KBM-7 (cell line): ENCODE data around the gene TBC1D17.
"Not testable (repeated sequence)": the region's sequence is repeated elsewhere in the genome, so short reads cannot be mapped to it uniquely, and the experiment has no call there.

Experiments
- DNase-seq: peaks from one replicate; pipeline ENCODE4 v3.0.0-alpha.2; 2015
- in situ Hi-C: fragments of 300-500 bp; cut with MboI; formaldehyde crosslinking; loops from 2 replicates; pipeline ENCODE4 v1.14.3; 2020; ENCODE audit warnings: low sequenced_read_pairs, low pct_unique_long_range_greater_than_20kb, mixed read lengths

Gene TBC1D17

GRCh38 chr19:49908480-49909420 lies 31.2 kb downstream of the TBC1D17 start:
- DNase-seq: no peak
- in situ Hi-C loops: no loop called here

- in situ Hi-C loops: no loop called here
- no peak for DNase-seq
Observed at GRCh38 chr19:49910179-49910578, 32.7 kb downstream of the TBC1D17 start.

DNA sequence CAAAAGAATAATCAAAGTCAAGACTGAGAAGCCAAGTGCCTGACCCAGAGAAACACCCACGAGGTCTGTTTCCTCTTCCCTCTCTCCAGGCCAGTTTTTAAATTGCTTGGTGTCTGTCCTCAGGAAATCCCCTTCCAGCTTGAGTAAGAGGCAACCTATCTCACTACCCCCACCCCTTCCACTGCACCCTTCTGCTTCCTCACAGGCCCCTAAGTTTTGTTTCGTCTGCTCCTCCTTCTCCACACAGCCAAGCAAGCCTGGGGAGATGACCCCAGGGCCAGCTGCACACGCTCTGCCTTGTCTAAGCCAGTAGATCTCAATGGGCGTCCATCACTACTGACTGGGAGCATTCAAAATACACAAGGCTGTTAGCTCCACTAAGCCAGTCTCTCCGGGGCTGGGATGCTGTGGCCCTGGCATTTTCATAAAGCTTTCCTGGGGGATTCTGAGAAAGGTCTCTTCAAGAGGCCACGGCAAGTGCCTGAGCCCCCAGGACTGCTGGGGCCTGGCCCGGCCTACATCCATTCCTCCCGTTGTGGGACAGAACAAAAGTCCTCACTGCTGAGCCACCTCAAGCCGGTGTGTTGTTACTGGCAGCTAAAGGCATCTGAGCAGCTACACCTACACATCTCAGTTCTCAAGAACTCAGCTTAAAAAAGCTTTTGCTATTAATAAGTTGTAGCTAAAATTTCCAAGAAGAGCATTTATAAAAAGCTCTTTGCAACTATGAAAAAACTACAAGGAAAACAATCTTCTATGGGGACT lies 34.1 kb downstream of the TBC1D17 start:
- in situ Hi-C loops: no loop called here
- peak; percentile 55 for DNase-seq

GRCh38 chr19:49912965-49913685 lies 35.6 kb downstream of the TBC1D17 start:
- in situ Hi-C loops: no loop called here
- DNase-seq: no peak

GRCh38 chr19:49913720-49914119 lies 36.2 kb downstream of the TBC1D17 start:
- in situ Hi-C loops: no loop called here
- no peak for DNase-seq

DNA sequence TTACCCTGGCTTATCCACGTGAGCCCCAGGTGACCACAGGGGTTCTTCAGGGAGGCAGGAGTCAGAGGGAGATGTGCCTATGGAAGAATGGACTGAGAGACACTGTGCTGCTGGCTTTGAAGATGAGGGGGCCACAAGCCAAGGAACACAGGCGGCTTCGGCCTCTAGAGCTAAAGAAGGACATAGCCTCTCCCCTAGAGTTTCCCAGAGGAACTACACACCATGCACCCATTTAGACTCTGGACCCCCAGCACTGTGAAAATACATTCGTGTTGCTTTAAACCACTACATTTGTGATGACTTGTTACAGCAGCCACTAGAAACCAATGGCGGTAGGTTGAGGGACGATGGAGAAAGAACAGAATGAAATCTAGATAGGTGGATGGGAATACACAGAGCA lies 37.8 kb downstream of the TBC1D17 start:
- in situ Hi-C loops: no loop called here
- no peak for DNase-seq

GRCh38 chr19:49916839-49917733 lies 39.6 kb downstream of the TBC1D17 start:
- peak; percentile 40 for DNase-seq
- in situ Hi-C loops: no loop called here

- in situ Hi-C loops: no loop called here
- DNase-seq: no peak
Observed at GRCh38 chr19:49918089-49918488, 40.6 kb downstream of the TBC1D17 start.

DNA sequence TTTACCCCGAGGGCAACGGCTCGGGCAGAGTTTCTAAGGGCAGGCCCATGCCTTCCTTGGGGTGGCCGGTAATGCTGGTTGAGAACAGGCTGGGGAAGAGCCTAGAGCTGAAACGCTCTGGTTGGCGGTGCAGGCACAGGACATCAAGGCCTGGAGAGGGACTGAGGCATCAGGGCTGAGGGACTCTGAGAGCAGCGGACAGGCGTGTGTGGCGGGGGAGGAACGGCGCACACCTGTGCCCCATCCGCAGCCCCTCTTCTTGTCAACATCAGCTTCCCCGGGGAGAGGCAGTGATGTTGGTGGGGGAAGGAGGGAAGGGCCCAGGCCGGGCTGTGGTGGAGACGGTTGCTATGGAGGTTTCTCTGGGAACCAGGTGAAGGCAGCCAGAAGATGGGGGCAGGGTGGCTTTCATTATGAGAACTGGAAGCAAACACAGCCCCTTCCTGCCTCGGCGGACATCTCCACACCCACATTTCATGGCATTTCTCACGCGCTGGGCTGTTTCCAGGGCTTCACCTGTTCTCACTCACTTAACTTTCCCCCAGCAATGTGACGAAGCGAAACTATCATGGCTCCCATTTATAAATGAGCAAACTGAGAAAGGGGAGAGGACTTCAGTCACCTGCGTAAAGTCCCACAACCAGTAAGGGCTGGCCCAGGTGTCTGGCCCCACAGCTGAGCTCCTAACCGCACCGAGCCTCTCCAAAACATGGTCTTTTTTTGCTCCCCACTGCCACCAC lies 43.3 kb downstream of the TBC1D17 start:
- in situ Hi-C loops: no loop called here
- DNase-seq: no peak

DNA sequence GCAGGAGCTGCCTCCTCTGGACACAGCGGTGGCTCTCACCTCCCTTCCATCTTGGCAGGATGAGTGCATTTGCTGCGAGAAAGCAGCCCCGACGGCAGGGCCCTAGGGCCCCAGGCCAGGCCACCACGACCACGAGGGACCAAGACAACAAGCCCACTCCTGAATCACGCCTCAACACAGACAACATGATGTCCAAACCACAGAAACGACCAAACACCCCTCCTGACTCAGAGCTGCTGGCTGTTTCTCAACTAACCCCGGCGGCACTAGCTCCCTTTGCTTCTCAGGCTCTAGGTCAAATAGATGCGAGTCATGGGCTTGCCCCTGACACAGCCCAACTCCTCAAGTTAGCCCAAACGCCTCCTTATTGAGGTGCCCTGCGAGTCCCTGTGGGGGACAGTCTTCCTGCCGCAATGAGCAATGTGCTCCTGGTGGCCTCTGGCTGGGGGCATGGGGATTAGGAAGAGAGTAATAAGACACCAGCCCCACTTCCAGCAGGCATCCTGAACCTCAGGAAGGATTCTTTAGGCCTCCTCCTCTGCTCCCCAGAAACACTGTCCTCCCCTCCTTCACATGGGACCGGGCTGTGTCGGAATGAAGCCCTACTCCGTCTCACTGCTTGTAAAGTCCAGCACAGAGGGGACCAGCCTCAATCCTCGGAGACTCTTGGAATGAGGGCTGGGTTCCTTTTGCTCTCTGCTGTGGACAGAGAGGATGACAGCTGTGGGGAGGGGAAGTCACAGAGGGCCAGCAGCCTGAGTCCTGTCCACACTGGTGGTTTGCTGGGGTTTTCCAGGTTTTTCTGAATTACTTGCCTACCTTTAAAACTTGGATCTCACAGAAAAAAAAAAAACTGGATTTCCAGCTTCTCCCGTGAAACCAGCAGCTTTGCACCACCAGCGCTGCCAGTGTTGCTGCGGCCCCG lies 44.6 kb downstream of the TBC1D17 start:
- in situ Hi-C loops: no loop called here
- DNase-seq: no peak

DNA sequence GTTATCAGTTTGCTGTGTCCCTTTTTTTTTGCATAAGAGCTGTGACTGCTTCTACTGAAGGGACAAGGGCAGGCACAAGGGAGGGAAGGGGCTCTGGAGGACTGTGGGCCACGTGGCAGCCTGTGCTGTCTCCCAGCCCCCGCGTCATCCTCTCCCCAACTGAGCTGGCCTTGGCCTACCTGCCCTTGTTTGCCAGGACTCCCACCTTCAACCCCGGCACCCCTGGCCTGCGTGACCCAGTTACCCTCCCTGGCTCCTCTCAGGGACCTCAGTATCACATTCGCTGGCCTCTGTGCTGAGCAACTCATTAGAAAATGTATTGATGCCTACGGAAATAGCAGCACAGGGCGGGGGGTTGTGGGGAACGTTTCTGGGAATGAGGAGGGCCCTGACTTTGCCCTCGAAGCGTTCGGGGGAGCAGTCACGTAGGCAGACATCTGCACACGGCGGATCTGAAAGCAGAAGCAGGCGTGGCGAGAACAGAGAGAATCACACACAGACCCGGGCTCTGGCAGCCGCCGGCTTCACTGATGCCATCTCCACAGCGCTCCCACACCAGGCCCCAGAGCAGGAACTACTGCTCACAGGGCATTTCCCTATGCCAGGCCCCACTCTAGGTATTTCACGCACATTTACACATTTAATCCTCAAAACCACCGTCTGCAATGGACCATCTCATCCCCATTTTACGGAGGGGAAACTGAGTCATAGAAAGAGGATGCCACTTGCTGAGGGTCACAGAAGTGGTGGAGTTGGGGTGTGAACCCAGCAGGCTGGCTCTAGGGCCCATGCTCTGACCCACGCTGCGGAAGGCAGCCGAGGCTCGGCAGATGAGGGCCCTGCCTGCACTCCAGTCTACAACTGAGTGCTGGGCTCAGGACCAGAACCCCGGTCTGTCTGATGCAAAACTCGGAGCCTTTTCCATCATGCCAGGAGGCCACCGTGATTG lies 45.8 kb downstream of the TBC1D17 start:
- in situ Hi-C loops: no loop called here

DNA sequence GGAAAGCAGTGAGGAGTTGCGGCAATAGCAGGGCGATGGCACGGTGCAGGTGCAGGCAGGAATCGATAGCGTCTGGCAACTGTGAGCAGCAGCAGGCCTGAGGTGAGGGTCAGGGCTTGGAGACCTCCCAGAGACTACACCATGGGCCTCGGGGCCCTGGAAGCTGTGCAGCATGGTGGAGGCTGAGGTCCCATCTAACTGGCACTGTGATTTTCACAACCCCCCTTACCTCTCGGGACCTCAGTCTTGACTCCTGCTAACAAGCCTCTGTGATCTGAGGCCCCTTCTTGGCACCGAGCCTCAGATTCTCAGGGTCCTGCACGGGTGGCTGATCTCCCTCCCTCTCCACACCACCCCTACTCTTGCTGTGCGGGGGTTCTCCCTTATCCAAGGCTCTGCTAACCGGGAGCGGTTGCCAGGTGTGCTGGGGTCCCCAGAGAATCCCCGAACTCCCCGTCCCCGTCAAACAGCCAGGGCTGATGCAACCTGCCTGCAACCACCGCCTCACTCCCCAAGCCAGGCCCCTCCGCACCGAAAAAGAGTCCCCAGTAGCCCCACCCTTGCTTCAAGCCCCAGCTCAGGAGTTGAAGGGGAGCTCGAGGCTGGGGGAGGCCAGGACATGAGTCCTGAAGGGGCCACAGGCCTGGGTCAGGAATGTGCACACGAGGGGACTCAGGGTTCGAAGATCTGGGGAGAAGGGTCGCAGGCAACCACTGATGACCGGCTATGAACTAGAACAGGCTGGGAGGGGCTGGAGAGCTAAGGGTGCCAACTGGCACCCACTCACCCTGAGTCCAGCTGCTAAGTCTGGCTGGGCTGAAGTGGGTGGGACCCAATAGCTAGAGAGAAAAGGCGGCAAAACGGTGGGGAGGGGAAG lies 46.7 kb downstream of the TBC1D17 start:
- in situ Hi-C loops: no loop called here
- no peak for DNase-seq

More for the DNA sequence above, 45.8 kb downstream of the TBC1D17 start:
- DNase-seq: no peak

GRCh38 chr19:49924881-49925210 lies 47.3 kb downstream of the TBC1D17 start:
- not testable (repeated sequence) for DNase-seq

DNA sequence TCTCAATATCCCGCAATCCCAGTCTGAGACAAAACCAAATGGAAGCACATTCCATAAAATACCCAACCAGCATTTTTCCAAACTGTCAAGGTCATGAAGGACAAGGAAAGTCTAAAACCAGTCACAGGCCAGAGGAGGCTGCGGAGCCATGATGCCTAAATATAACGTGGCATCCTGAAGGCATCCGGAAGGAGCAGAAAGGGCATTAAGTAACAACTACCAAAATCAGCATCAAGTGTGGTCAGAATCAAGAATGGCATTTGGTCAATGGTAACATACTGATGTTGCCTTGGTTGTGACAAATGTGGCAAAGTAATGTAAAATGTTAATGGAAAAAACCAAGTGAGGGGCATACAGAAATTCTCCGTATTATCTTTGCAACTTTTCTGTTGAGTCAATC lies 48.0 kb downstream of the TBC1D17 start:
- DNase-seq: no peak
- in situ Hi-C loops: no loop called here

More at GRCh38 chr19:49924881-49925210, 47.3 kb downstream of the TBC1D17 start:
- in situ Hi-C loops: not testable (repeated sequence)

DNA sequence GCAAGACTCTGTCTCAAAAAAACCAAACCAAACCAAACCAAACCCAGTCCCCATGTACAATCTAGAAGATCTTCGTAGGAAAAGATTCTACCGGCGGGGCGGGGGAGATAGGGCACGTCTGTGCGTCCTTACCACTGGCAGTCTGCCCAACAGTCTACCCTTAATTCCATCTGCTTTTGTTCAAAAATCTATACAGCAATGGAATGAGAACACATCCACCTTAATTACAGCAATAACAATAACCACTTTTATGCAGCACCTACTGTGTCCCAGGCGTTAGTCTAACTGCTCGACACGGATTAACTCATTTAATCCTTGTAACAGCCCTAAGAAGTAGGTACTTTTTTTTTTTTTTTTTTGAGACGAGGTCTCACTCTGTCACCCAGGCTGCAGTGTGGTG lies 49.0 kb downstream of the TBC1D17 start:
- in situ Hi-C loops: no loop called here
- no peak for DNase-seq
